Islet precursor cell (in vitro differentiated cells): ENCODE measurements around the gene KLHDC8B.
"Not testable (repeated sequence)": the region's sequence is repeated elsewhere in the genome, so short reads cannot be mapped to it uniquely, and the experiment has no call there.

Experiments used
- DNase-seq: peaks from one replicate; pipeline ENCODE4 v3.0.0-alpha.2; 2018

KLHDC8B gene

DNA sequence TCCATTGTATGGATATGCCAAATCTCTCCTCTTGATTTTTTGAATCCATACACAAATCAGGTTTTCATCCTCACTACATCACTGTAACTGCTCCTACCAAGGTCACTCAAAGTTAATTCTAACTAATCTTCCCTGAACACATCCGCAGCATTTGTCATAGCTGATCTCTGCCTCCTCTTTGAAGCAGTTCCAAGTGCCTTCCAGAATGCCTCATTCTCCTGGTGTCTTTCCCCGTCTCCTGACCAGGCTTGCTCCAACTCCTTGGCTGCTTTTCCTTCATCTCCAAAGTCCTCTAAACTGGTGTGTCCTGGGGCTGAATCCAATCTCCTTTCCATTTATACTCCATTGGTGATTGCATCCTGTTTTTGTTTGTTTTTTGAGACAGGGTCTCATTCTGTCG lies 26.8 kb downstream of the KLHDC8B start:
- no peak for DNase-seq

DNA sequence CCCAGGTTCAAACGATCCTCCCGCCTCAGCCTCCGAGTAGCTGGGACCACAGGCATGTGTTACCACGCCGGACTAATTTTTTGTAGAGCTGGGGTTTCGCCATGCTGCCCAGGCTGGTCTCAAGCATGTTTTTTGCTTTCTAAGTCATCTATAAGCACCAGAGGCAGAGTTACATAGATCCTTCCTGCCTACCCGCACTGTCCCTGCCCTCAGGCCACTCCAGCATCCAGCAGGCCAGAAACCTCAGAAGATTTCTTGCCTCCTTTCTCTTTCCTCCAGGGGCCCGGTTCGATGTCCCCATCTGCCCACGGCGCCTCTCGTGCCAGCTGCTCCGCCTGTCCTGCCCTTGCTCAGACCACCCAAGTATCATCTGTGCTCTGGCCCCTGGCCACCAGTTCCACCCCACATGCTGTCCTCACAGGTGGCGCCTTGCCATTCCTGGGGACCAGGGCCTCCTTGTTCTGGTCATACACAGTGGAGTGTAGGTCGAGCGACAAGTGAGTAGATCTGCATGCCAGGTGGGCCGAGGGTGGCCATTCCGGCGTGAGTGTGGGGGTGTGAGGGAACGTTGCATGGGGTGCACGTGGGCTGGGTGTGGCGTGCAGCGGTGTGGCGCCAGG lies 27.3 kb downstream of the KLHDC8B start:
- DNase-seq, result no peak

DNA sequence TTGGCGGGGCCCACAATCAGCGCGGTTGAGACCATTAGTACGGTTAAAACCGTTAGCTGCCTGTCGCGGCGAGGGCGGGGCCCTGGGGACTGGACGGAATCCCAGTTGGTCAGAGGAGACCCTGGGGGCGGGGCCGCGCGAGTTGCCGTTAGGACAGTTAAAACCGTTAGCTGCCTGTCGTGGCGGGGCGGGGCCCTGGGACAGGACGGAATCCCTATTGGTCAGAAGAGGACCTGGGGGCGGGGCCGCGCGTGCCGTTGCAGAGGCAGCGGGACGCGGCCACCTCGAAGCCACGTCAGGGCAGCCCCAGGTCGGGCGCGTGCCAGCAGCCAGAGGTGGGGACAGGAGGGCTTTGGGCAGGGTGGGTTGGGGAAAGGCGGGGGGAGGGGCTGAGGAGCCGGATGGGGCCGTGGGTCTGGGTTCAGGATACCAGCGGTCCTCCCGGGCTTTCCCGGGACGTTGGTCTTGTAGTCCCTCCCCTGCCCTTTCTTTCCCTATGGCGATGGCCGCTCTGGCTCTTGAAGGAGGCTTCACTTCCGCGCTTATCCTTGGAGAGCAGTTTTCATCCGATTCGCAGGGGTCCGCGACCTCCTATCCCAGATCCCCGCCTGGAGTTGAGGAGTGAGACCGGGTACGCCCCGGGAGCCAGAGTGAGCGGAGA lies 28.0 kb downstream of the KLHDC8B start:
- peak; percentile 60 for DNase-seq

DNA sequence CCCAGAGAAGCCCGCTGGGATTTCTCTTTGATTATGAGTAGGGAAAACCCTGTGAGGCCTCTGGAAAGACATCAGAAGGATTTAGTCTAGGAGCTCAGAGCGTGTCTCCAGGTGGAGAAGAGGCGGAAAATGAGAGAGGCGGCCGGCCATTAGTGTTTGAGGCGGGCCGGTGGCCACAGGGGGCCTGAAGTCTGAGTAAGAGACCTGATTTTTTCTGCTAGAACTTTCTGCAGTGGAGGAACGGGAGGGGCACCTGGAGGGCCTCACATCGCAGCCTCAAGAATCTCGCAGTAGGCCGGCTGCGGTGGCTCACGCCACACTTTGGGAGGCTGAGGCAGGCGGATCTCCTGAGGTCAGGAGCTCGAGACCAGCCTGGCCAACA lies 28.5 kb downstream of the KLHDC8B start:
- no peak for DNase-seq

DNA sequence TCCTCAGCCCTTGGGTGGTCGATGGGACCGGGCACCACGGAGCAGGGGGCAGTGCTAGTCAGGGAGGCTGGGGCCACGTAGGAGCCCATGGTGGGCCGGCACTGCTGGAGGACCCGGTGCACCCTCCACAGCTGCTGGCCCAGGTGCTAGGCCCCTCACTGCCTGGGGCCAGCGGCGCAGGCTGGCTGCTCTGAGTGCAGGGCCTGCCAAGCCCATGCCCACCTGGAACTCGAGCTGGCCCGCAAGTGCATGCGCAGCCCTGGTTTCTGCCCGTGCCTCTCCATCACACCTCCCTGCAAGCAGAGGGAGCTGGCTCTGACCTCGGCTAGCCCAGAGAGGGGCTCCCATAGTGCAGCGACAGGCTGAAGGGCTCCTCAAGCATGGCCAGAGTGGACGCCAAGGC lies 42.1 kb downstream of the KLHDC8B start:
- DNase-seq, result no peak

DNA sequence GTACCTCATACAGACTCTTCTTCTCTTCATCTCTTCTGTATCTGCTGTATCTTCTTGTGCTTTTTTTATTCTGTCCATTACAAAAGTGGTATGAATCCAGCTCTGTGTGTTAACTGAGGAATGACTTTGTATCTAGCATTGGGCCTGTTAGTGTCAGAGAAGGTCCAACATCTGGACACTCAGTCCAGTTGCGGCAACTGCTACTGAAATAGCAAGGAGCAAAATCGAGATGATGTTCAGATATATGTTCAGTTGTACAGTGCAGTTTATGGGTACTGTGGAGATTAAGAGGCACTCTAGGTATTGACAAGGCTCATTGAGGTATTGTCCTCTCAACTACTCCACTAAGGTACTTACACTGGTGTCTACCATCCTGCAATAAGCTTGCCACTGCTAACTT lies 42.6 kb downstream of the KLHDC8B start:
- DNase-seq, result no peak

DNA sequence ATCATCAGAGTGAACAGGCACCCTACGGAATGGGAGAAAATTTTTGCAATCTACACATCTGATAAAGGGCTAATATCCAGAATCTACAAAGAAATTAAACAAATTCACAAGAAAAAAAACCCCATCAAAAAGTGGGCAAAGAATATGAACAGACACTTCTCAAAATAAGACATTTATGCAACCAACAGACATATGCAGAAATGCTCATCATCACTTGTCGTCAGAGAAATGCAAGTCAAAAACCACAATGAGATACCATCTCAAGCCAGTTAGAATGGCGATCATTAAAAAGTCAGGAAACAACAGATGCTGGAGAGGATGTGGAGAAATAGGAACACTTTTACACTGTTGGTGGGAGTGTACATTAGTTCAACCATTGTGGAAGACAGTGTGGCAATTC lies 45.3 kb downstream of the KLHDC8B start:
- DNase-seq, result not testable (repeated sequence)

DNA sequence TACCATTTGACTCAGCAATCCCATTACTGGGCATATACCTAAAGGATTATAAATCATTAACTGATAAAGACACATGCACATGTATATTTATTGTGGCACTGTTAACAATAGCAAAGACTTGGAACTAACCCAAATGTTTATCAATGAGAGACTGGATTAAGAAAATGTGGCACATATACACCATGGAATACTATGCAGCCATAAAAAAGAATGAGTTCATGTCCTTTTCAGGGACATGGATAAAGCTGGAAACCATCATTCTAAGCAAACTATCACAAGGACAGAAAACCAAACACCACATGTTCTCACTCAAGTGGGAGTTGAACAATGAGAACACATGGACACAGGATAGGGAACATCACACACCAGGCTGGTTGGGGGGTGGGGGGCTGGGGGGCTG lies 45.7 kb downstream of the KLHDC8B start:
- not testable (repeated sequence) for DNase-seq

DNA sequence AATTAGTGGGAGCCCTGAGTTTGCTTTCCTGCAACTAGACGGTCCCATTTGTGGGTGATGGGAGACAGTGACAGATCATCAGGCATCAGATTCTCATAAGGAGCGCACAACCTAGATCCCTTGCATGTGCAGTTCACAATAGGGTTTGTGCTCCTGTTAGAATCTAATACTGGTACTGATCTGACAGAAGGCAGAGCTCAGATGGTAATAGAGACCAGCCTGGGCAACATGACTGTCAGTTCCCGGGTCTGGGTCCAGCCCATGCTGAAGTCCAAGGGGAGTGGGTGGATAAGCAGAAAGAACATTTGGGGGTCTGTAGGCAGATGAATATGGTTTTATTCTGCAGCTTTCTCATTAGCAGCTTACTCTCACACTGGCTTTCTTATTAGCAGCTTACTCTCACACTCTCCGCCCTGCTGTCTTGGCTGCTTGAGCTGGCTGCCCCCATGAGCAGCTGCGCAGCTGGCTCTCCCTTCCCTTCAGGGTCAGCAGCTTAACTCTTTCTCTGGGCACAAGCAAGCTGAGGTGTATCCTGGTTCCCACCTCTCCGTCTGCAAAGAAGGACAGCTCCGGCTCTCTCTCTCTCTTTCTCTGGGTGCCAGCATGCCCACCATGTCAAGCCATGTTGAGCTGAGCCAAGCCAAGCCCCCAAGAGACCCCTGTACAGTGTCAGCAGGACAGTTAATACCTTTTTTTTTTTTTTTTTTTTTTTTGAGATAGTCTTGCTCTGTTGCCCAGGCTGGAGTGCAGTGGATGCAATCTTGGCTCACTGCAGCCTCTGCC lies 46.5 kb downstream of the KLHDC8B start:
- no peak for DNase-seq

DNA sequence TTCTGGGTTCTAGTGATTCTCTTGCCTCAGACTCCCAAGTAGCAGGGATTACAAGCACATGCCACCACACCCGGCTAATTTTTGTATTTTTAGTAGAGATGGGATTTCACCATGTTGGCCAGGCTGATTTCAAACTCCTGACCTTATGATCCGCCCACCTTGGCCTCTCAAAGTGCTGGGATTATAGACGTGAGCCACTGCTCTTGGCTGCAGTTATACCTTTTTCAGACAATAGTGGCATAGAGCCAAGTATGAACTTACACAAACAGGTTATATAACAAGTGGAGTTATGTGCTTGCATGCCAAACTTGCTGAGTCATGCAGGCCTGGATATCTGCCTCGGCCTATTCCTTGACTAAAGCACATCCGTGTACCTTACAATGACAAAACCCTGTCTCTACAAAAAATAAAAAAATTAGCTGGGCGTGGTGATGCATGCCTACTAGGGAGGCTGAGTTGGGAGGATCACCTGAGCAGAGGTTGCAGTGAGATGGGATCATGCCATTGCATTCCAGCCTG lies 47.1 kb downstream of the KLHDC8B start:
- not testable (repeated sequence) for DNase-seq

DNA sequence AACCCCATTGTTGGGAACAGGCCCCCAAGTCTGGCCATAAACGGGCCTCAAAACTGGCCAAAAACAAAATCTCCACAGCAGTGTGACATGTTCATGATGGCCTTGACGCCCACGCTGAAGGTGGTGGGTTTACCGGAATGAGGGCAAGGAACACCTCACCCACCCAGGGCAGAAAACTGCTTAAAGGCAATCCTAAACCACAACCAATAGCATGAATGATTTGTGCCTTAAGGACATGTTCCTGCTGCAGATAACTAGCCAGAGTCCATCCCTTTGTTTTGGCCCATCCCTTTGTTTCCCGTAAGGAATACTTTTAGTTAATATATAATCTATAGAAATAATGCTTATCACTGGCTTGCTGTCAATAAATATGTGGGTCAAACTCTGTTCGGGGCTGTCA lies 47.7 kb downstream of the KLHDC8B start:
- no peak for DNase-seq

DNA sequence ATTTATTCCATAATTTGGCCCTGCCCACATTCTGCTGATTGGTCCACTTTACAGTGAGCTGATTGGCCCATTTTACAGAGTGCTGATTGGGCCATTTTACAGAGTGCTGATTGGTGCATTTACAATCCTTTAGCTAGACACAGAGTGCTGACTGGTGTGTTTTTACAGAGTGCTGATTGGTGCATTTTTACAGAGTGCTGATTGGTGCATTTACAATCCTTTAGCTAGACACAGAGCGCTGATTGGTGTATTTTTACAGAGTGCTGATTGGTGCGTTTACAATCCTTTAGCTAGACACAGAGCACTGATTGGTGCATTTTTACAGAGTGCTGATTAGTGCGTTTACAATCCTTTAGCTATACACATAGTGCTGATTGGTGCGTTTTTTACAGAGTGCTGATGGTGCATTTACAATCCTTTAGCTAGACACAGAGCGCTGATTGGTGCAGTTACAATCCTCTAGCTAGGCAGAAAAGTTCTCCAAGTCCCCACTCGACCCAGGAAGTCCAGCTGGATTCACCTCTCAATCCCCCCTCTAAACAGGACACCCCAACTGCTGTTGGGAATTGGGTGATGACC lies 49.7 kb downstream of the KLHDC8B start:
- not testable (repeated sequence) for DNase-seq

DNA sequence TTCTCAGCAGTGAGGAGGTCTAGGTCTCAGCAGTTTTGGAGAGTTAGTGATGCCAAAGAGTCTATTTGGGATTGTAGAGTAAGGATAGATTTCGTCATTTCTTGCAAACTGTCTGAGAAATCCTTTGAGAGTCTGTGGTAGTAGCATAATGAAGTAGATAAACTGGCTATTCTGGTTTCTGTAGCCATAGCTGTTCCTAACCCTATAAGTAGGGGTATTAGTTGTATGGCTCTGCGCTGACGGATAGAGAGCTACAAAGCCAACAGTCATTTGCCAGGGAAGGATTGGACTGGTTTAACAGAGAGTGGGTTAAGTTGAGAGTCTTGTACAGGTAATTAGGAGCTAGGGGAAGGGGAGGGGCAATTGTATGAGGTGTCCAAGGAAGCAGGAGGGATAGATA lies 50.6 kb downstream of the KLHDC8B start:
- DNase-seq, result no peak
